ENCODE results near the gene PHKG2. TPM values are rescaled to one million over a fixed set of nuclear protein-coding genes. Genes with fewer than 3 reads are reported as not detected.

Gene PHKG2
- total RNA-seq, 1 donor from 2014 or later: 42.4 TPM

- Mint-ChIP-seq H3K27me3 (no peaks in the 10 kb centered on the region), H3K4me3 (peak overlapping the region; percentile 96), H3K4me1 (ENCODE audit: unreplicated experiment) (peaks cover 17% of the 10 kb centered on the region), H3K36me3 (peaks cover 9% of the 10 kb centered on the region), H3K27ac (peak overlapping the region; percentile 92), H3K9me3 (no peaks in the 10 kb centered on the region)
- DNase-seq (ENCODE audit: extremely low spot score, unreplicated experiment): no peak
- TF ChIP-seq CTCF (conservative IDR thresholded peaks at IDR 0.05): no peak
Measured at GRCh38 chr16:30762991-30763725, 14.9 kb downstream of the PHKG2 start.

- Mint-ChIP-seq H3K9me3 (no peaks in the 10 kb centered on the region), H3K4me1 (ENCODE audit: unreplicated experiment) (peaks cover 17% of the 10 kb centered on the region), H3K36me3 (peaks cover 12% of the 10 kb centered on the region)
Measured at GRCh38 chr16:30764086-30764485, 15.9 kb downstream of the PHKG2 start.

GRCh38 chr16:30764816-30765465, 16.7 kb downstream of the PHKG2 start:
- H3K27ac Mint-ChIP-seq: no peak overlapping the region
- no peak for TF ChIP-seq CTCF (conservative IDR thresholded peaks at IDR 0.05)
- H3K27me3 Mint-ChIP-seq: no peaks in the 10 kb centered on the region
- H3K4me1 Mint-ChIP-seq (ENCODE audit: unreplicated experiment): peaks cover 17% of the 10 kb centered on the region
- H3K9me3 Mint-ChIP-seq: no peaks in the 10 kb centered on the region
- H3K4me3 Mint-ChIP-seq: no peak overlapping the region
- H3K36me3 Mint-ChIP-seq: peaks cover 13% of the 10 kb centered on the region
- no peak for DNase-seq (ENCODE audit: extremely low spot score, unreplicated experiment)

More at GRCh38 chr16:30764086-30764485, 15.9 kb downstream of the PHKG2 start:
- DNase-seq (ENCODE audit: extremely low spot score, unreplicated experiment): no peak
- Mint-ChIP-seq H3K4me3 (peak overlapping the region; percentile 96), H3K27me3 (no peaks in the 10 kb centered on the region), H3K27ac (peak overlapping the region; percentile 39)
- TF ChIP-seq CTCF (conservative IDR thresholded peaks at IDR 0.05): no peak

GRCh38 chr16:30766206-30766932, 18.1 kb downstream of the PHKG2 start:
- Mint-ChIP-seq H3K9me3 (no peaks in the 10 kb centered on the region), H3K4me3 (no peak overlapping the region), H3K27ac (no peak overlapping the region), H3K4me1 (ENCODE audit: unreplicated experiment) (peaks cover 9% of the 10 kb centered on the region), H3K36me3 (peaks cover 13% of the 10 kb centered on the region), H3K27me3 (no peaks in the 10 kb centered on the region)
- no peak for DNase-seq (ENCODE audit: extremely low spot score, unreplicated experiment)
- TF ChIP-seq CTCF (conservative IDR thresholded peaks at IDR 0.05): no peak

- H3K9me3 Mint-ChIP-seq: no peaks in the 10 kb centered on the region
- no peak for TF ChIP-seq CTCF (conservative IDR thresholded peaks at IDR 0.05)
- H3K27me3 Mint-ChIP-seq: no peaks in the 10 kb centered on the region
- no peak for DNase-seq (ENCODE audit: extremely low spot score, unreplicated experiment)
- H3K27ac Mint-ChIP-seq: no peak overlapping the region
- H3K4me3 Mint-ChIP-seq: no peak overlapping the region
- peaks cover 13% of the 10 kb centered on the region for H3K36me3 Mint-ChIP-seq
- peaks cover 9% of the 10 kb centered on the region for H3K4me1 Mint-ChIP-seq (ENCODE audit: unreplicated experiment)
Measured at GRCh38 chr16:30766933-30767284, 18.7 kb downstream of the PHKG2 start.

Measured in type B pancreatic cell (in vitro differentiated cells).